Renal cortex interstitium (tissue), 11 donors: Measurements from ENCODE around the gene G0S2. TPM values are rescaled to one million over a fixed set of nuclear protein-coding genes. Genes with fewer than 3 reads are reported as not detected.
A peak's percentile ranks its signal among the peaks of the same experiment; 100 is the strongest.
"Not testable (repeated sequence)": the region's sequence is repeated elsewhere in the genome, so short reads cannot be mapped to it uniquely, and the experiment has no call there.

Source experiments
- DNase-seq, 11 donors: peaks; one replicate each; pipeline ENCODE4 v3.0.0-alpha.2; 2013; ENCODE audit warnings: low read depth in 9 of 11, low spot score in 4 of 11; ENCODE audit errors: extremely low read depth in 1 of 11
- polyA plus RNA-seq, 3 donors: library from polyadenylated mRNA; unstranded; fragments of 120-200 nt; gene quantifications; one replicate each; pipeline ENCODE4 v1.2.1, GENCODE V29; 2013; ENCODE audit not compliant: insufficient read length in 3 of 3

The G0S2 gene
- polyA plus RNA-seq, 3 donors = 9.5 to 12.6 (median 11.1) TPM

DNA sequence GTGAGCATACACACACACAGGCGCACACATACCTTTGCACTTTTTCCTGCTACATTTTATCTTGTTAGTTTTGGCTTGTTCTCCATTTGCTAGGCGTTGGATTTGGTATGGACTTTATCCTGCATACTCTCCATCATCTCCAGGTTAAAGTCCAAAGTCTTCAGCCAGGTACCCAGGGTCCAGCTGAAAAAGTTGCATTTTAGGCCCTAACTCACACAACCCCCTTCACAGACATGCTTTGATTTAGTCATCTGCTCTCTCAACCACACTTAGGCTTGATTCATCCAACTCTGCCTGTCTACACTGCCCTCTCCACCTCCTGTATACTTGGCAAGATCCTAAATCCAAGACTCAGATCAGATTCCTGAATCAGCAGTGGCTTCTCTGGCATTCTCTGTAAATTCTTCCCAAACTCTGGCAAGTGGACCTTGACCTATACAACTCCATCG, 12.3 kb upstream of the G0S2 start:
- no peak for DNase-seq

DNA sequence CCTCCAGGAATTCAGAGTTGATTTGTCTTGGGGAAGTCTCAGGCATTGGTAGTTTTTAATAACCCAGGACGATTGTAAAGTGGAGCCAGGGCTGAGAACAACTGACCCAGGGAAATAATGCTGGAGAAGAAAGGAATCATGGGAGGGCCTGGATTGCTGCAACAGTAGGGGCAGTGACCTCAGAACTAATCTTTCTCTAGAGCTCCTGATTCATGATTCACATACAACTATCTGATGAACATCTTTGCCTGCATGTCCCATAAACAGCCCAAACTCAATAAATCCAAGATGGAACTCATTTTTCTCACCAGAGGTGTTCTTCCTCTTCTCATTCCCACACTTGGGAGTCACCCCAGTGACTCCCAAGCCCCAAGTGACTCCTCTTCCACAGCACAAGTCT, 8.1 kb upstream of the G0S2 start:
- no peak for DNase-seq

DNA sequence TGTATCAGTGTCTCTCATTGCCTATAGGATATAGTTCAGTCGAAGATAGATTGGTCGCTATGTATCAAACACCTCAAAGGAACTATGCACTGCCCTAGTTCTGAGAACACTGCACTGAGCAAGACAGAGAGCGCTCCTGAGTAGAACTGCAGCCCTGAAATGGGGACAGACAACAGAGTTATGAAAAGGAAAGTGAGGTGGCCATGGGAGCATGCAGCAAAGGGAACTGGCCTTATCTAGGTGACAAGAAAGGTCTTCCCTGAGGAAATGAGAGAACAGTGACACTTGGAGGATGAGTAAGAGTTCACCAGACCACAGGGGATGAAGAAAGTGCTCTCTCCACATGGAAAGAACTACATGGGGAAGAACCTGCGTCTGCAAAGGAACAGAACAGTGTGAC, 7.5 kb upstream of the G0S2 start:
- no peak for DNase-seq

DNA sequence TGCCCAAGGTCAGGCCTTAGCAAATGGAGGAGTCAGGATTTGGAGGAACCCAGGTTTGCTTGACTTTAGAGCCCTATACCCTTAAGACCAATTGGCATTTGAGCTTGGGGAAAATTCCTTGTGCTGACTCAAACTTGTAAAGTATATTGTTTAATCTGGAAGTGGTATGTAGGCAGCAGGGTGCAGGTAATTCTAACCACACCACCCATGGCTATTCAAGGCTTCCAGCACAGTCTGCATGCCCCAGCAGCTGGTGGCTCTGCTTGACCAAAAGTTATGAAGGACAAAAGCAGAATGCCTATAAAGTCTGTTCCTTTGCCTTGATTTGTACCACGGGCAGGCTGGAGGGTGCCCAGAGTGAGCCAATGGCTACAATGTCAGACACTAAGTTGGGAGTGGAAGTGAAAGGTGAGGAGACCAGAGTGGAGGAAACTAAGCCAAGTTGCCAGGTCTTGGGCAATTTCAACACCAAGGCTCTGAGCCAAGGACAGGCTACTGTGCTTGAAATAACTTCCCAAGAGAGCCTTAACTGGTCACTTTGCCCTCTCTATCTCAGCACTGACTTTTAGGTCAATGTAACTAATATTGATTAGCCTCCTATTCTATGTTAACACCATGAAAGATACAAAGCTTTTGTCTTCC, 4.7 kb upstream of the G0S2 start:
- no peak for DNase-seq

DNA sequence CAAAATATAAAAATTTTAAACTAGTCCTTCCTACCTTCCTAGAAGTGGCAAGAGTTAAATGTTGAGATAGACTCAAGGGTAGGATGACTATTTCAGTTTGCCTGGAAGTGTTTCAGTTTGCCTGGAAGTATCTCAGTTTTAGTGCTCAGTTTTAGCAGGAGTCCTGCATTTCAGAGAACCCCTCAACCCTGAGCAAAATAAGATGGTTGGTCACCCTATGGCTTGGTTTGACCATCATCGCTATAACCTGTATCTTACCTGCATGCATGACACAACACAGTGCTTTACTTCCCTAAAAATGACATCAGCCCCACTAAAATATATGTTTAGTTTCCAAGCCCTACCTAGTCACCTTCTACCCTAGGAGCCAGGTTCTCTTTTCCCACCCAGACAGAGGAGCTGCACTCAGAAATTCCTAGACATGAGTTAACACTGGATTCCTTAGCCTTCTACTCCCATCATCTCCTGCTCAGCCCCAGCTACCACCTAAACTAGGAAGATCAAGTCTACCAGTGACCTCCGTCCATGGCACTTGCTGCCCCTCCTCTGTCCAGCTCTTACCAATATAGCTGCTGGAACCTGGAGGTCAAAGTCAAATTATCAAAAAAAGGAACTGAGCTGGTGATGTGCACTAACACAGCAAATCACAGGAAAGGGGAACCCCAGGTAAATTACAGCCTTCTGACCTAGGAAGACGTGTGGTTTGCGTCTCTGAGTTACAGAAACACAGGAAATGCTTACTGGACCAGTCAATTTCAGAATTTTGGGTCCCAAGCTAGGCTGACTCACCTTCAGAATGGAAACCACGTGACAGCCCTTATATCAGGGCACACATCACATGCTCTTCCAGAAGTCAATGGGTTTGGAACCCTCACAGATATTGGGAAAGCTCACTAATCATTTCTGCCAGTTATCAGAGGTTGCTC, 2.2 kb upstream of the G0S2 start:
- DNase-seq = no peak

DNA sequence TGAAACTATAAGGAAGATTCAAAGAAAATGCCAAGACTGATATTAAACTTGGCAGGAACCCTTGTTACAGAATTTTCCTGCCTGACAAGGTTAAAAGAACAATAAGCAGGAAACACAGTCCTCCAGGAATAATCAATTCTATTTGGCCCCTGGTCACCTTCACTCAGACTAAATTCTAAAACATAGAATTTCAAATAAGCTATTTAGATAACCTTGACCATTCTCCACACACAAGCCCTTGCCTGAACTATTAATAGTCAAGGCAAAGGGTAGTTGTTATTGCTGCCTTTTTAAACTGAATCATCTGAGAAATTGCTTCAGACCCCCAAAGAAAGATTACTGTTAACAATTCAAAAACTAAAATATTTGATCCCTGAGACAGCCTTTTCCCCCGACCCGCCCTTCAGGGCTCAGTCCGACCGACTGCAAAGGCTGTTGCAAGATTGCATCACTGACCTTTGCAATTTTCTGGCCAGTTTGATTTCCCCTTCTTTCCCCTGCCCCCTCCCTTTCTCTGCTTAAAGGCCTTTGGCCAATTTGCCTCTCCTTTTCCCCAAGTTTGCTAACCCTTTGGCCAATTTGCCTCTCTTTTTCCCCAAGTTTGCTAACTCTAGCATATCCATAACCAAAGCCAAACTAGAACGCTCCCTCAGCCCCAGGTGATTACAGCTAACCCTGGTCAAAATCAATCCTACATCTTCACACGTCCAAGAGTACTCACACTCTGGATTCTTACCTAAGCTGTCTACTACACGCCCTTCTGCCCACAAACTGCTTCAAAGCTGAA, 1.4 kb upstream of the G0S2 start:
- DNase-seq = no peak

DNA sequence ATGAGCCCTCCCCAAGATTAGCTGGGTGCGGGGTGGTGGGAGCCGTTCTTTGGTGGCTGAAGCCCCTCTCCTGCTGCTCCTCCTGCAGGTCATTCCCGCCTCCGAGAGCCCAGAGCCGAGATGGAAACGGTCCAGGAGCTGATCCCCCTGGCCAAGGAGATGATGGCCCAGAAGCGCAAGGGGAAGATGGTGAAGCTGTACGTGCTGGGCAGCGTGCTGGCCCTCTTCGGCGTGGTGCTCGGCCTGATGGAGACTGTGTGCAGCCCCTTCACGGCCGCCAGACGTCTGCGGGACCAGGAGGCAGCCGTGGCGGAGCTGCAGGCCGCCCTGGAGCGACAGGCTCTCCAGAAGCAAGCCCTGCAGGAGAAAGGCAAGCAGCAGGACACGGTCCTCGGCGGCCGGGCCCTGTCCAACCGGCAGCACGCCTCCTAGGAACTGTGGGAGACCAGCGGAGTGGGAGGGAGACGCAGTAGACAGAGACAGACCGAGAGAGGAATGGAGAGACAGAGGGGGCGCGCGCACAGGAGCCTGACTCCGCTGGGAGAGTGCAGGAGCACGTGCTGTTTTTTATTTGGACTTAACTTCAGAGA, 448 bp downstream of the G0S2 start:
- DNase-seq = peak in 4 of 11 donors; percentile 24 to 38 (median 30)

DNA sequence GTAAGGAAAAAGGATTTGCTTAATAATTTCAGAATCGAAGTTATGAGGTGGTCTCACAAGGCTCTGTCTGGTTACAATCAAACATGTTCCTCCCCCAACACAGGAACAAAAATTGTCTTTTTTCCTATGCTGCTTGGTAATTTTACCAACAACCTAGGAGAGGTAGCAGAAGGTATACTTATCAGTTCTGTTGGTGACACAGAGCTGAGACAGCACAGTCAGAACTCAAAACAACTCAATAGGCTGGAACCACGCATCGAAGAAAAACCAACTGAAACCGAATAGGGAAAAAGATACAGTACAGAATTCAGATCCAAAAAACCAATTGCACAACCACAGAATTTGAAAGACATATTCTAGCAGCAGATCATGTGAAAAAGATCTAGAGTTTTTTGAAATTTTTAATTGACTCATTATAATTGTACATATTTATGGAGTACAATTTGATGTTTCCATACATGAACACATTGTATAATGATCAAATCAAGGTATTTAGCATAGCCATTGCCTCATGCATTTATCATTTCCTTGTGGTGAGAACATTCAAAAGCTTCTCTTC, 3.8 kb downstream of the G0S2 start:
- DNase-seq = no peak

DNA sequence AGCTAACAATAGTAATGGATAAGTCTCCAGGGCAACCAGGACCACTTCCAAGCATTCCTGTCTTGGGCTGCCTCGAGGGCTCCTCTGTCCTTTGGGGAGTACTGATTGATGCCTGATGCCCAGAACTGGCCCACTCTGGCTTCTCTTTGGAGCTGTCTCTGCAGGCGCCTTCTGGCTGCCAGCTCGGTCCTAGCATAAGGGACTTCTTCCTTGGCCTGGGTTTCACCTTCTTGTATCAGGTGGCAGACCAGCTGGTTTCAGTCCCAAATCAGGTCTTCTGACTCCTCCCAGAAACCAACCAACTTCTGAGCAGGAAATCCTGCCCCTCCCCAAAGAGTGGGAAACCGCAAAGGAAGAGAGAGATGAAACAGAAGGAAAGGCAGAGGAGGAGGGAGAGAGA, 10.6 kb downstream of the G0S2 start:
- DNase-seq = no peak

DNA sequence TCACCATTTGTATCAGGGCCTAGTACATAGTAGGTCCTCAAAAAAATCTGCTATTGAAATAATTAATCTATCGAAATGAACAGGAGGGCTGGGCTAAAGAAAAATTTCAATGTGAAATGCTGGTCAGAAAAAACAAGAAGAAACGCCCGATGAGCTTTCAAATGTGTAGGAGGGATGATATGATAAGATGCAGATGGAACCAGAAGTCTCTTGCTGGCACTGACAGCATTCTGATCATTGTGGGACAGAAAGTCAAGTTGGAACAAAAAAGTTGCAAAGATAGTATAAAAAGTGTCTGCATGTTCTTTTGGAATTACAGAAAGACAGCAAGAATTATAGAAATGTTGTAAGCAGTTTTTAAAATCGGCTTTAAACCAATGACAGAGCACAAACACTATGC, 11.1 kb downstream of the G0S2 start:
- no peak for DNase-seq

DNA sequence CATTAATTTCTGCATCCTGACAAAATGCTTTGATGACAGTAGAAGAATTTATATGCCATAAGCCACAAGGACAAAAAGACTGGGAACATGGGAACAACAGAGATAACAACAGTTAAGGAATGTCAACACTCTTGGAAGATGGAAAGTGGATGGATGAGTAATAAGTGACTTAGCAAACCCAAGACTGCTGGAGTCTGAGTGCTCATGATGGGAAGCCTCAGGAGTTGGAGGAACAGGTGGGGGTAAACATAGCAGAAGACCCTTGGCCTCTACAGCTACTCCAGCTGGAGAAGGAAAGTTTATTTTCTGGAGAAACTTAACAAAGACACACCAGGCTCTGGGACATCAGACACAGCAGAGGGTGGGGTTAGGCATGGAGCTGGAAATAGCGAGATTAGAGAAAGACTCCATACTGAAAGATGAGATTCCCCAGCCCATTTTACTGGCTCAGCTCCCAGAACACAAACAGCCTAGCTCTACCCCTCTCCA, 13.6 kb downstream of the G0S2 start:
- no peak for DNase-seq

DNA sequence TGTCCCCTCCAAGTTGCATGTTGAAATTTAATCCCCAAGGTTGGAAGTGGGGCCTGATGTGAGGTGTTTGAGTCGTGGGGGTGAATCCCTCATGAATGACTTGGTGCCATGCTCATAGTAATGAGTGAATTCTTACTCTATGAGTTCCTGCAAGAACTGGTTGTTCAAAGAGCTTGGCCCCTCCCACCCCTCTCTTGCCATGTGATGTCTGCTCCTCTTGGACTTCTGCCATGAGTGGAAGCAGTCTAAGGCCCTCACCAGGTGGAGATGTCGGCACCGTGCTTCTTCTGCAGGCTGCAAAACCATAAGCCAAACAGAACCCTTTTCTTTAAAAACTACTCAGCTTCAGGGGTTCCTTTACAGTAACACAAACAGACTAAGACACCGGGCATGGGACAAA, 14.3 kb downstream of the G0S2 start:
- no peak for DNase-seq

DNA sequence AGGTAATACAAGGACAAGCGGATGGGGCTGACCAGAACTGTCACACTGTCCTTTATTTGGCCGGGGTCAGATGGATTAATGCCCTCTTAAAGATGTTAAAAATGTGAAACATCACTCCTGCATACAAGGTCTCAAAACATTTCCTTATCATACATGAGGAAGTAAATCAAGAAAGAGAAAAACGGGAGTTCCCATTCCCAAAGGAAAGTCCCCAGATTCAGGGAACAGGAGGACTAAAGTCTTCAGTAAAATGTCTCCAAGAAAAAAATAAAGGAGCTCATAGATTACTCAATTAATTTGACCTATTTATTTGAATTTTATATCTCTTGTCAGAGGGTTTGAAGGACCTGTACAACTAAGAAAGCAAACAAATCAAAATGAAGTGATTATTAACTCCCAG, 16.0 kb downstream of the G0S2 start:
- DNase-seq = no peak

DNA sequence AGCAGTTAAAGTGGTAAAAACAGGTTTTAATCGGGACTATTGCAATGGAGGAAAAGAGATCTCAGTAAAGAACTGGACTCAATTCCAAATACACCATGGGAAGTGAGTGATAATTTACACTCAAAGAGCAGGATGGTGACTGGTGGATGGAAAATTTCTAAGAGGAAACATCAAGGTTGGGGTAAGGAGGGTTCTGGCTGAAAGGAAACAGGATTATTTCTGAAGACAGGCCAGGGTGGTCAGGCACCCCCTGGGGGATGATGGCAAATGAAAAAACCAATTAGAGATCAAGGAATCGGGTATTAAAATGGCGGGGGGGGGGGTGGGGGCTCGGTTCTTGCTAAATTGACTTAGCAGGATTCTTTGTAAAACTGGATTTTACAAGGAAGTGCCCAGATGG, 17.1 kb downstream of the G0S2 start:
- DNase-seq = no peak

DNA sequence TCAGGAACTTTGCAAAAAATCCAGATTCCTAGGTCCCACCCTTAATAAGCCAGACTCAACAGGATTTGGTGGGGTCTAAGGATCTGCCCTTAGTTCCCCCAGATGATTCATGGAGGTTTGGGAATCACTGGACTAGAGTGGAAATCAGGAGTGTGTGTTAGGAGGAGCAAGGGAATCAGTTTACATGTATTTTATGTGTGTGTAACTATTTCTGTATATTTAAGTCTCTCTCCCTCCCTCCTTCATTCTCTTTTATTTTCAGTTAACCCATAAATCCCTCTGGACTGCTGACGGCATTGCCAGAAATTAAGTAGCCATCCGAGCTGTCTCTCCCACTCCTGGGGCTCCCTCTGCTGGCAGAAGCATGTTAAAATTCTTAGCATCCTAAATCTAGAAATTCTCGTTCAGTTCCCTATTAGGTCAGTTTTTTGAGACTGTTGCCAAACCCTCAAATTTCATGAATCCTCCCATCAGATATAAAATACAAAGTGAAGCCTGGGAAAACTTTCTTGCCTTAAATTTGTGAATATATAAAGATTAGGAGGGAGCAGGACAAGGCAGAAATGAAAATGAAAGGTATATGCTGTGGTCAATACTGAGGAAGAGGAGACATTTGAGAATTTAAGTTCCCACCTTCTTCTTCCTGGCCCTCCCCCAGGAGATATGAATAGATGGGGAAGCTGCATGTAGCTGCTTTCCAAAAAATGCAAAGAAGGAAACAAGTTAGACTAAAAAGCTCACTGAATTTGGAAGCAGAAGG, 17.7 kb downstream of the G0S2 start:
- peak; percentile 47 to 86 (median 71) for DNase-seq

DNA sequence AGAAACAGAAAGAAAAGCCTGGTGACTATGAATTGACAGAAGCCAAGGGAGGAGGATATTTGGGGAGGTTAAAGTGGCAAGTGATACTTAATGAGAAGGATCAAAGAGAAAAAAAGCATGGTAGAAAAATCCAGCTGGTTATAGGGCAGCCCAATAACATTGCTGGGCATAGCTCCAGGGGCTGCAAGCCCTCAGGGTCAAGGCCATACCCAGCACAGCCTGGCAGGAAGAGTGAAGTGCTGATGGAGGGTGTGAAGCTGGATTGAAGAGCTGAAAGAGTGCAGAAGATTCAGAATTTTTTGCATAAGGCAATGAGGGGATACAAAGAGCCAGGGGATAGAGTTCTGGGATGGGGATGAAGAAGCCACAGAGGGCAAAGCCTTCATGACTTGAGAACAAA, 21.5 kb downstream of the G0S2 start:
- DNase-seq = no peak

DNA sequence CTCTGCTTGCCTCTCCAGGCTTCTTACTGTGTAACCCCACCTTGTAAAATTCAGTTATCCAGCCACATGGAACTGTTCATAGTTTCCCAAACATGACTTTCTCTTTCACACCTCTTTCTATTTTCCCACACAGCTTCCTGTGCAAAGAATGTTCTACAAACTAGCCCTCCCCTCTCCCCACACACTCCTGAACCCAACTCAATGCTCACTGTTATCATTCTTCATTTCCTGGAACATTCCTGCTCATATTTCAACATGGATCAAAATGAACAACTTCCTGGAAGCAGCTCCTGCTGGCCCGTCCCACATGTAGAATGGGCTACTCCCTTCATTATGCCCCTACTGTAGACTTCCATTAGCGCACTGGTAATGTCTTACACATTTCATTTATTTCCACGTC, 21.9 kb downstream of the G0S2 start:
- no peak for DNase-seq

DNA sequence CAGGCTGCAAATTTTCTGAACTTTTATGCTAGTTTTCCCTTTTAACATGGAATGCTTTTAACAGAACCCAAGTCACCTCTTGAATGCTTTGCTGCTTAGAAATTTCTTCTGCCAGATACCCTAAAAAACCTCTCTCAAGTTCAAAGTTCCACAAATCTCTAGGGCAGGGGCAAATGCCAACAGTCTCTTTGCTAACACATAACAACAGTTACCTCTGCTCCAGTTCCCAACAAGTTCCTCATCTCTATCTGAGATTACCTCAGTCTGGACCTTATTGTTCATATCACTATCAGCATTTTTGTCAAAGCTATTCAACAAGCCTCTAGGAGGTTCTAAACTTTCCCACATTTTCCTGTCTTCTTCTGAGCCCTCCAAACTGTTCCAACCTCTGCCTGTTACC, 25.5 kb downstream of the G0S2 start:
- DNase-seq = not testable (repeated sequence)
